GM12878 (cell line): ENCODE results near the gene BRCA2. TPM values are rescaled to one million over a fixed set of nuclear protein-coding genes. Genes with fewer than 3 reads are reported as not detected.

Source experiments
- ATAC-seq: fragments of 200-7000 bp; cut with Tn5 transposase; 3 replicates; pipeline ENCODE4 v1.9.1; 2020; ENCODE audit warnings: mild to moderate bottlenecking, moderate library complexity
- BruUV-seq: library from RNA; stranded (reverse); fragments of 400-500 nt; replicated peaks from 2 replicates; lab custom pipeline; 2021; lab: Mats Ljungman, UMichigan
- CTCF ChIA-PET: fragments of 300-600 bp; sonication (Branson Sonifier 250); formaldehyde crosslinking; extraction: SDS; loops from one replicate; lab custom pipeline; 2021; ENCODE audit warnings: inconsistent platforms; lab: Yijun Ruan, JAX
- POLR2A ChIA-PET: fragments of 350-600 bp; formaldehyde crosslinking; extraction: SDS; loops from one replicate; lab custom pipeline; 2021; ENCODE audit warnings: inconsistent platforms; lab: Charles Lee
- RAD21 ChIA-PET: fragments of 300-600 bp; sonication (Branson Sonifier 250); formaldehyde crosslinking; loops from one replicate; lab custom pipeline; 2023; ENCODE audit warnings: antibody characterized with exemption; ENCODE audit not compliant: unreplicated experiment; lab: Charles Lee
- SMC1A ChIA-PET: fragments of 300-600 bp; sonication (Branson Sonifier 250); formaldehyde crosslinking; loops from one replicate; lab custom pipeline; 2023; ENCODE audit not compliant: unreplicated experiment, uncharacterized antibody; lab: Charles Lee
- DNase-seq: peaks from one replicate; pipeline ENCODE4 v3.0.0-alpha.2; 2011; ENCODE audit warnings: low read depth, low spot score
- FAIRE-seq: peaks from 3 replicates; lab custom pipeline; 2011; peaks lifted over from hg19 to GRCh38; lab: Jason Lieb, UNC
- H2AFZ ChIP-seq: 2 replicates; pipeline ENCODE4 v1.6.0; 2011; ENCODE audit warnings: low read depth, low read length, control low read depth; ENCODE audit not compliant: control insufficient read depth
- H3K27ac ChIP-seq: 2 replicates; pipeline ENCODE4 v1.5.1; 2011; ENCODE audit warnings: control low read depth; ENCODE audit not compliant: control insufficient read depth, insufficient read depth
- H3K27me3 ChIP-seq, 2 experiments: replicated peaks in 1 of 2; 2 replicates each; pipeline versions ENCODE4 v1.6.0 to v1.6.1; 2011; ENCODE audit warnings: low read length in 1 of 2; ENCODE audit not compliant: control insufficient read depth in 2 of 2, insufficient read depth in 2 of 2
- H3K36me3 ChIP-seq, 2 experiments: 2 replicates each; pipeline ENCODE4 v1.5.1; 2011; ENCODE audit warnings: low read length in 1 of 2; ENCODE audit not compliant: control insufficient read depth in 2 of 2, insufficient read depth in 2 of 2
- H3K4me1 ChIP-seq: 2 replicates; pipeline ENCODE4 v1.6.1; 2011; ENCODE audit warnings: mild to moderate bottlenecking, low read length, moderate library complexity, mixed read lengths; ENCODE audit not compliant: control insufficient read depth, insufficient read depth
- H3K4me2 ChIP-seq: 2 replicates; pipeline ENCODE4 v1.6.0; 2011; ENCODE audit warnings: control low read depth; ENCODE audit not compliant: control insufficient read depth, insufficient read depth
- H3K4me3 ChIP-seq: fragments of 200-600 bp; sonication (generic); 2 replicates; pipeline ENCODE4 v1.5.1; 2016
- H3K79me2 ChIP-seq: 2 replicates; pipeline ENCODE4 v1.6.0; 2011; ENCODE audit warnings: low read length; ENCODE audit not compliant: control insufficient read depth, insufficient read depth
- H3K9ac ChIP-seq: 2 replicates; pipeline ENCODE4 v1.8.0; 2011; ENCODE audit warnings: low read length, control low read depth, mixed read lengths; ENCODE audit not compliant: control insufficient read depth, insufficient read depth
- H3K9me3 ChIP-seq: replicated peaks from 3 replicates; pipeline ENCODE4 v1.5.1; 2011; ENCODE audit warnings: mild to moderate bottlenecking, low read length; ENCODE audit not compliant: control insufficient read depth, insufficient read depth
- H4K20me1 ChIP-seq: 2 replicates; pipeline ENCODE4 v1.6.0; 2011; ENCODE audit not compliant: control insufficient read depth, insufficient read depth
- ATF2 ChIP-seq: IDR thresholded peaks from 2 replicates; pipeline ENCODE4 v1.6.1; 2012; ENCODE audit warnings: low read length, inconsistent platforms
- BHLHE40 ChIP-seq, 2 experiments: fragments of 450-650 bp in 1 of 2; IDR thresholded peaks; 2 replicates each; pipeline ENCODE4 v1.6.1; 2011 to 2017; ENCODE audit warnings: low read depth in 2 of 2, borderline replicate concordance in 1 of 2, improper control_type of control experiment in 1 of 2, low read length in 1 of 2, mild to moderate bottlenecking in 1 of 2
- CTCF ChIP-seq, 3 experiments: IDR thresholded peaks in 2 of 3; conservative IDR thresholded peaks in 1 of 3; 2 replicates each; pipeline ENCODE4 v1.5.1; 2011; ENCODE audit warnings: low read depth in 3 of 3, low read length in 3 of 3, mild to moderate bottlenecking in 3 of 3, control low read depth in 2 of 3, moderate library complexity in 2 of 3, inconsistent platforms in 1 of 3, mixed read lengths in 1 of 3; ENCODE audit not compliant: control insufficient read depth in 2 of 3, insufficient read depth in 1 of 3; ENCODE audit errors: extremely low read depth in 1 of 3
- ETV6 ChIP-seq, 2 experiments: fragments of 450-650 bp in 1 of 2; IDR thresholded peaks in 1 of 2; conservative IDR thresholded peaks in 1 of 2; 2 replicates each; pipeline ENCODE4 v1.6.1; 2014; ENCODE audit warnings: antibody characterized with exemption in 1 of 2, borderline replicate concordance in 1 of 2, low read depth in 1 of 2, mild to moderate bottlenecking in 1 of 2, moderate library complexity in 1 of 2
- FOXM1 ChIP-seq: IDR thresholded peaks from 2 replicates; pipeline ENCODE4 v1.6.1; 2012; ENCODE audit warnings: low read depth, mild to moderate bottlenecking, inconsistent platforms, low read length, moderate library complexity
- HDAC6 ChIP-seq: fragments of 200-600 bp; sonication (generic); IDR thresholded peaks from one replicate; pipeline ENCODE4 v1.8.0; 2017; ENCODE audit warnings: antibody characterized with exemption; ENCODE audit not compliant: unreplicated experiment
- HDGF ChIP-seq: fragments of 450-650 bp; IDR thresholded peaks from 2 replicates; pipeline ENCODE4 v1.6.1; 2016; ENCODE audit warnings: antibody characterized with exemption
- IRF4 ChIP-seq: IDR thresholded peaks from 2 replicates; pipeline ENCODE4 v1.6.1; 2011; ENCODE audit warnings: low read depth, low read length
- MYB ChIP-seq: fragments of 150-350 bp; IDR thresholded peaks from 2 replicates; pipeline ENCODE4 v1.6.1; 2014; ENCODE audit warnings: mild to moderate bottlenecking, low read depth, low read length, borderline replicate concordance
- NR2F1 ChIP-seq: fragments of 450-650 bp; conservative IDR thresholded peaks from 2 replicates; pipeline ENCODE4 v1.6.1; 2017; ENCODE audit warnings: mild to moderate bottlenecking
- PML ChIP-seq: IDR thresholded peaks from 2 replicates; pipeline ENCODE4 v1.6.1; 2012; ENCODE audit warnings: low read length, inconsistent platforms
- RCOR1 ChIP-seq: conservative IDR thresholded peaks from 2 replicates; pipeline ENCODE4 v1.6.1; 2012; ENCODE audit warnings: low read depth, low read length, improper control_type of control experiment
- TAF1 ChIP-seq: IDR thresholded peaks from 2 replicates; pipeline ENCODE4 v1.6.1; 2011; ENCODE audit warnings: mild to moderate bottlenecking, low read depth, low read length, borderline replicate concordance
- WGBS: methylation state at CpG from one replicate; pipeline ENCODE4 v1.1.6; 2016; ENCODE audit warnings: low lambda C conversion rate; ENCODE audit not compliant: insufficient replicate concordance, insufficient coverage; ENCODE audit errors: missing lambda C conversion rate; 5-methylcytosine and 5-hydroxymethylcytosine counted together
- in situ Hi-C: fragments of 300-500 bp; cut with MboI; formaldehyde crosslinking; loops from 9 replicates; pipeline ENCODE4 v1.14.3; 2018; ENCODE audit warnings: mixed read lengths
- intact Hi-C: fragments of 100-400 bp; cut with micrococcal nuclease; formaldehyde crosslinking; loops from one replicate; pipeline ENCODE4 v1.14.2; 2022; ENCODE audit not compliant: unreplicated experiment
- polyA plus RNA-seq, 11 experiments: library from polyadenylated mRNA; depleted of rRNA in 4 of 11; unstranded in 6 of 11; stranded (reverse) in 5 of 11; fragments of >200 nt; fragmentation: Nextera tagmentation in 4 of 11; fragmentation: Illumina TruSeq in 1 of 11; extraction: Ambion mirVana in 4 of 11; extraction: Trizol in 1 of 11; gene quantifications; 1 replicate in 1 of 11; 2 replicates in 10 of 11; pipeline versions ENCODE4 v1.2.1 to v1.2.3, GENCODE V29; 2011 to 2016; ENCODE audit warnings: inconsistent platforms in 2 of 11, missing spikeins in 2 of 11, low read depth in 1 of 11
- total RNA-seq, 4 experiments: library from RNA; depleted of rRNA in 3 of 4; stranded (reverse); fragments of >200 nt in 3 of 4; fragmentation: Illumina TruSeq in 1 of 4; extraction: Trizol in 1 of 4; gene quantifications; 2 replicates each; pipeline versions ENCODE4 v1.2.1 to v1.2.3, GENCODE V29; 2013 to 2021

The BRCA2 gene
- total and polyA plus RNA-seq, 10 of the 15 experiments (the other 5 are each of a cell fraction or from before 2014, with no cell fraction given) = 7.6 to 42.2 (median 23.9) TPM

- no peak overlapping the region for H3K4me3 ChIP-seq
- H2AFZ ChIP-seq = no peak overlapping the region
- no peak overlapping the region for H3K9ac ChIP-seq
- no peak for DNase-seq
- H3K4me2 ChIP-seq = no peak overlapping the region
- intact Hi-C loops (no loop called here), in situ Hi-C loops (no loop called here)
- H3K27me3 ChIP-seq = peaks cover 5 to 16% of the 10 kb centered on the region in 2 experiments; a peak in 3 of 4 replicates
- H3K9me3 ChIP-seq = no peaks in the 10 kb centered on the region
- no peak overlapping the region for H3K27ac ChIP-seq
- H4K20me1 ChIP-seq = no peaks in the 10 kb centered on the region
- H3K36me3 ChIP-seq = no peaks in the 10 kb centered on the region
- FAIRE-seq = no peak
- ATAC-seq = no peak
- no peak for TF ChIP-seq ATF2
- TF ChIP-seq, all 136 proteins: peak for 0
- SMC1A ChIA-PET = no interaction called here
- no peaks in the 10 kb centered on the region for H3K4me1 ChIP-seq
- BruUV-seq = no TSS peak
- POLR2A ChIA-PET = no interaction called here
- 23% methylated on average over 4 of the region's 4 CpGs for WGBS
- no peaks in the 10 kb centered on the region for H3K79me2 ChIP-seq
- CTCF ChIA-PET = interaction anchor here (0.6 to 1.5 kb wide), 3 partner anchors 53 to 174 kb away, joined by 3 to 5 read pairs (median 3); no protein-coding TSS in a partner anchor
- RAD21 ChIA-PET = no interaction called here
Measured at GRCh38 chr13:32299893-32300292, 15.4 kb upstream of the BRCA2 start.

GRCh38 chr13:32300406-32300805 is 14.9 kb upstream of the BRCA2 start:
- ChIA-PET SMC1A (no interaction called here), POLR2A (no interaction called here), RAD21 (no interaction called here), CTCF (interaction anchor here (0.8 to 1.5 kb wide), 2 partner anchors 54 to 175 kb away, joined by 3 to 5 read pairs; no protein-coding TSS in a partner anchor)
- H2AFZ ChIP-seq = no peak overlapping the region
- ATAC-seq (no peak), DNase-seq (no peak), FAIRE-seq (no peak)
- no peak overlapping the region for H3K4me3 ChIP-seq
- H3K9ac ChIP-seq = no peak overlapping the region
- intact Hi-C loops (no loop called here), in situ Hi-C loops (no loop called here)
- no peak overlapping the region for H3K4me2 ChIP-seq
- no peak overlapping the region for H3K27ac ChIP-seq
- WGBS = 30% methylated on average over 8 of the region's 8 CpGs
- no peaks in the 10 kb centered on the region for H3K9me3 ChIP-seq
- H3K4me1 ChIP-seq = no peaks in the 10 kb centered on the region
- H3K27me3 ChIP-seq = peaks cover 5 to 16% of the 10 kb centered on the region in 2 experiments; a peak in 3 of 4 replicates
- no TSS peak for BruUV-seq
- H3K36me3 ChIP-seq = no peaks in the 10 kb centered on the region
- no peaks in the 10 kb centered on the region for H3K79me2 ChIP-seq
- no peaks in the 10 kb centered on the region for H4K20me1 ChIP-seq
- TF ChIP-seq CTCF (IDR thresholded peaks at IDR 0.05 in 2 of 3, conservative IDR thresholded peaks at IDR 0.05 in 1 of 3; ENCODE audit: control insufficient read depth in 2 of 3, extremely low read depth in 1 of 3, insufficient read depth in 1 of 3, low read depth in 3 of 3, low read length in 3 of 3) = no peak
- TF ChIP-seq PML = no peak
- TF ChIP-seq FOXM1 = no peak
- no peak for TF ChIP-seq NR2F1
- no peak for TF ChIP-seq IRF4
- no peak for TF ChIP-seq BHLHE40 (IDR thresholded peaks at IDR 0.05; ENCODE audit: borderline replicate concordance in 1 of 2, low read depth in 2 of 2, low read length in 1 of 2)
- no peak for TF ChIP-seq TAF1
- no peak for TF ChIP-seq ETV6 (conservative IDR thresholded peaks at IDR 0.05 in 1 of 2, IDR thresholded peaks at IDR 0.05 in 1 of 2; ENCODE audit: borderline replicate concordance in 1 of 2, low read depth in 1 of 2)
- no peak for TF ChIP-seq HDGF
- TF ChIP-seq MYB = no peak
- no peak for TF ChIP-seq HDAC6
- TF ChIP-seq RCOR1 = no peak
